ENCODE measurements around the gene SPRY1. TPM values are rescaled to one million over a fixed set of nuclear protein-coding genes. Genes with fewer than 3 reads are reported as not detected.

SPRY1 gene
- total and polyA plus RNA-seq, 2 of the 8 experiments (the other 6 are each of a cell fraction or from before 2014, with no cell fraction given): 11.7 to 56.2 TPM

- Histone ChIP-seq H2AFZ (ENCODE audit: low read length) (no peak overlapping the region), H2BK20ac (ENCODE audit: low read length) (no peak overlapping the region; the same call in 1 of the 2 replicates), H3K23ac (ENCODE audit: insufficient read length) (no peak overlapping the region), H3K79me2 (ENCODE audit: control insufficient read depth in 1 of 2, insufficient read depth in 2 of 2, low read length in 2 of 2) (no peaks in the 10 kb centered on the region), H4K8ac (ENCODE audit: extremely low read depth, insufficient read depth, low read length) (no peak overlapping the region), H2BK15ac (ENCODE audit: low read length) (no peak overlapping the region), H3K56ac (replicated peaks; ENCODE audit: insufficient read length, low read depth, low read length) (no peak overlapping the region), H3K79me1 (ENCODE audit: low read depth, low read length) (no peaks in the 10 kb centered on the region), H3K4me1 (replicated peaks in 1 of 4; ENCODE audit: control insufficient read depth in 3 of 4, insufficient read depth in 4 of 4, low read length in 3 of 4) (peaks cover 4 to 20% (median 8%) of the 10 kb centered on the region in 4 experiments), H3K9ac (replicated peaks in 1 of 4; ENCODE audit: extremely low read depth in 1 of 4, low read depth in 3 of 4, low read length in 3 of 4) (no peak overlapping the region), H2BK5ac (ENCODE audit: low read depth, low read length) (no peak overlapping the region), H3K18ac (ENCODE audit: extremely low read depth, low read length) (no peak overlapping the region), H4K20me1 (replicated peaks in 1 of 2; ENCODE audit: control insufficient read depth in 1 of 2, insufficient read depth in 2 of 2, low read length in 2 of 2) (no peaks in the 10 kb centered on the region), H3K27me3 (replicated peaks in 1 of 4; ENCODE audit: control insufficient read depth in 3 of 4, extremely low read depth in 1 of 4, insufficient read depth in 3 of 4, low read length in 3 of 4) (no peaks in the 10 kb centered on the region), H3K4me3 (ENCODE audit: extremely low read depth in 1 of 4, insufficient read depth in 2 of 4, low read depth in 3 of 4, low read length in 4 of 4) (no peak overlapping the region), H4K5ac (ENCODE audit: insufficient read length, low read depth, low read length) (no peak overlapping the region), H3K23me2 (ENCODE audit: low read depth, low read length) (no peaks in the 10 kb centered on the region), H2BK120ac (replicated peaks; ENCODE audit: low read depth, low read length) (no peak overlapping the region), H3K27ac (ENCODE audit: low read depth, low read length) (no peak overlapping the region), H3K4me2 (ENCODE audit: insufficient read depth in 1 of 2, low read depth in 2 of 2, low read length in 2 of 2) (no peak overlapping the region), H2AK5ac (ENCODE audit: low read depth, low read length) (no peak overlapping the region), H3K4ac (replicated peaks; ENCODE audit: insufficient read length, low read depth, low read length) (no peak overlapping the region), H4K91ac (replicated peaks; ENCODE audit: insufficient read length, low read length) (no peak overlapping the region), H3K36me3 (ENCODE audit: control insufficient read depth in 2 of 4, insufficient read depth in 4 of 4, low read length in 3 of 4) (no peaks in the 10 kb centered on the region), H2BK12ac (ENCODE audit: low read depth, low read length) (no peak overlapping the region), H3K9me3 (ENCODE audit: insufficient read depth in 2 of 2, low read depth in 1 of 2, low read length in 1 of 2) (no peaks in the 10 kb centered on the region; a peak in 1 of 4 replicates), H3K14ac (ENCODE audit: insufficient read length) (no peak overlapping the region)
- FAIRE-seq (no peak), DNase-seq (ENCODE audit: low read depth in 1 of 2, low spot score in 2 of 2) (no peak)
- CTCF ChIA-PET (ENCODE audit: partially characterized antibody): no interaction called here
- TF ChIP-seq SP4 (IDR thresholded peaks at IDR 0.05; ENCODE audit: low read length) (no peak), TBP (IDR thresholded peaks at IDR 0.05; ENCODE audit: low read depth, low read length) (no peak), SIRT6 (IDR thresholded peaks at IDR 0.05; ENCODE audit: low read length) (no peak), ZNF274 (IDR thresholded peaks at IDR 0.05; ENCODE audit: borderline replicate concordance, extremely low read depth, low read length) (no peak), KDM4A (IDR thresholded peaks at IDR 0.05; ENCODE audit: low read depth, low read length, severe bottlenecking) (no peak)
- TF ChIP-seq, protein P1, sequence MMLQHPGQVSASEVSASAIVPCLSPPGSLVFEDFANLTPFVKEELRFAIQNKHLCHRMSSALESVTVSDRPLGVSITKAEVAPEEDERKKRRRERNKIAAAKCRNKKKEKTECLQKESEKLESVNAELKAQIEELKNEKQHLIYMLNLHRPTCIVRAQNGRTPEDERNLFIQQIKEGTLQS (IDR thresholded peaks at IDR 0.05; ENCODE audit: insufficient read depth, low read depth, low read length): no peak
- POLR2A ChIA-PET (ENCODE audit: partially characterized antibody): interaction anchor here (1.0 kb wide), 1 partner anchor 9 kb away, joined by 5 read pairs; no protein-coding TSS in a partner anchor
- WGBS, 2 experiments (ENCODE audit: extremely low coverage in 1 of 2, insufficient coverage in 1 of 2, insufficient read length in 1 of 2, insufficient replicate concordance in 2 of 2, low coverage in 1 of 2, low lambda C conversion rate in 2 of 2, missing lambda C conversion rate in 1 of 2): 94% methylated on average over 6 of the region's 6 CpGs; no CpG with 5 or more reads in 1 of the 2 experiments
Measured at GRCh38 chr4:123421227-123421936, 24.8 kb downstream of the SPRY1 start.
